Natural killer cell (primary cell): ENCODE measurements around the gene MARCHF6. TPM values are rescaled to one million over a fixed set of nuclear protein-coding genes. Genes with fewer than 3 reads are reported as not detected.
A peak's percentile ranks its signal among the peaks of the same experiment; 100 is the strongest.

ENCODE experiments used
- ATAC-seq, 3 donors: fragments of 150-1000 bp in 2 of 3; fragments of 200-7000 bp in 1 of 3; cut with Tn5 transposase; 1 replicate in 1 of 3; 2 replicates in 2 of 3; pipeline ENCODE4 v1.10.0; 2021; ENCODE audit warnings: mild to moderate bottlenecking in 2 of 3, moderate library complexity in 2 of 3
- DNase-seq, 2 donors: peaks; one replicate each; pipeline versions ENCODE4 v3.0.0 to v3.0.0-alpha.2; 2013 to 2021; ENCODE audit warnings: mixed read lengths in 1 of 2
- H3K27ac ChIP-seq: one replicate; pipeline ENCODE4 v1.5.1; 2013; ENCODE audit warnings: mild to moderate bottlenecking, low read length
- H3K27me3 ChIP-seq: one replicate; pipeline ENCODE4 v1.6.1; 2013; ENCODE audit warnings: low read length; ENCODE audit not compliant: control insufficient read depth, insufficient read depth
- H3K36me3 ChIP-seq: one replicate; pipeline ENCODE4 v1.6.1; 2013; ENCODE audit warnings: low read length; ENCODE audit not compliant: control insufficient read depth, insufficient read depth
- H3K4me1 ChIP-seq: one replicate; pipeline ENCODE4 v1.6.1; 2013; ENCODE audit warnings: low read length; ENCODE audit not compliant: control insufficient read depth, insufficient read depth
- H3K4me3 ChIP-seq: one replicate; pipeline ENCODE4 v1.5.1; 2013; ENCODE audit warnings: low read length
- H3K9me3 ChIP-seq: one replicate; pipeline ENCODE4 v1.6.1; 2013; ENCODE audit warnings: low read length; ENCODE audit not compliant: control insufficient read depth, insufficient read depth
- H3K27ac Mint-ChIP-seq, 2 donors: one replicate each; pipeline ENCODE4 v1.8.0; 2022; ENCODE audit warnings: mild to moderate bottlenecking in 2 of 2, mixed read lengths in 2 of 2, moderate library complexity in 1 of 2
- H3K27me3 Mint-ChIP-seq, 2 donors: one replicate each; pipeline ENCODE4 v1.8.0; 2022; ENCODE audit warnings: low read depth in 2 of 2, mixed read lengths in 2 of 2
- H3K36me3 Mint-ChIP-seq: one replicate; pipeline ENCODE4 v1.8.0; 2022; ENCODE audit warnings: mixed read lengths
- H3K4me1 Mint-ChIP-seq, 2 donors: one replicate each; pipeline ENCODE4 v1.8.0; 2022; ENCODE audit warnings: mixed read lengths in 2 of 2
- H3K4me3 Mint-ChIP-seq: one replicate; pipeline ENCODE4 v1.8.0; 2022; ENCODE audit warnings: mild to moderate bottlenecking, moderate library complexity, mixed read lengths
- H3K9me3 Mint-ChIP-seq, 2 donors: one replicate each; pipeline ENCODE4 v1.8.0; 2022; ENCODE audit warnings: mixed read lengths in 2 of 2
- CTCF ChIP-seq: fragments of 200-600 bp; IDR thresholded peaks from one replicate; pipeline ENCODE4 v1.8.0; 2022; ENCODE audit warnings: antibody characterized with exemption
- WGBS: methylation state at CpG from one replicate; pipeline ENCODE4 v1.1.7; 2013; ENCODE audit warnings: missing lambda C conversion rate; ENCODE audit not compliant: insufficient coverage; 5-methylcytosine and 5-hydroxymethylcytosine counted together
- intact Hi-C: fragments of 100-400 bp; cut with micrococcal nuclease; formaldehyde crosslinking; loops from one replicate; pipeline ENCODE4 v1.14.2; 2022
- total RNA-seq, 4 donors: library from RNA; stranded (reverse); fragments of 120-200 nt in 1 of 4; gene quantifications; one replicate each; pipeline versions ENCODE4 v1.2.3 to v1.2.4, GENCODE V29; 2013 to 2022

MARCHF6 gene
- total RNA-seq, 3 donors from 2014 or later (not counting 1 experiment from before 2014, with no cell fraction given), result 160 to 173 (median 164) TPM

GRCh38 chr5:10329446-10329819 is 24.1 kb upstream of the MARCHF6 start:
- H3K36me3 ChIP-seq, result no peaks in the 10 kb centered on the region
- ATAC-seq (no peak), DNase-seq (no peak)
- no peaks in the 10 kb centered on the region for H3K36me3 Mint-ChIP-seq
- H3K4me3 ChIP-seq, result no peak overlapping the region
- intact Hi-C loops, result no loop called here
- H3K27ac Mint-ChIP-seq, result no peak overlapping the region
- H3K9me3 Mint-ChIP-seq, result no peaks in the 10 kb centered on the region
- WGBS, result 90% methylated on average over 2 of the region's 2 CpGs
- peaks cover 17% of the 10 kb centered on the region for H3K27me3 ChIP-seq
- H3K27ac ChIP-seq, result no peak overlapping the region
- H3K4me1 Mint-ChIP-seq, result peaks cover 9 to 10% of the 10 kb centered on the region in 2 donors
- no peaks in the 10 kb centered on the region for H3K9me3 ChIP-seq
- peaks cover 12% of the 10 kb centered on the region for H3K4me1 ChIP-seq
- TF ChIP-seq CTCF, result no peak
- peaks cover 28 to 33% of the 10 kb centered on the region in 2 donors for H3K27me3 Mint-ChIP-seq
- no peak overlapping the region for H3K4me3 Mint-ChIP-seq

DNA sequence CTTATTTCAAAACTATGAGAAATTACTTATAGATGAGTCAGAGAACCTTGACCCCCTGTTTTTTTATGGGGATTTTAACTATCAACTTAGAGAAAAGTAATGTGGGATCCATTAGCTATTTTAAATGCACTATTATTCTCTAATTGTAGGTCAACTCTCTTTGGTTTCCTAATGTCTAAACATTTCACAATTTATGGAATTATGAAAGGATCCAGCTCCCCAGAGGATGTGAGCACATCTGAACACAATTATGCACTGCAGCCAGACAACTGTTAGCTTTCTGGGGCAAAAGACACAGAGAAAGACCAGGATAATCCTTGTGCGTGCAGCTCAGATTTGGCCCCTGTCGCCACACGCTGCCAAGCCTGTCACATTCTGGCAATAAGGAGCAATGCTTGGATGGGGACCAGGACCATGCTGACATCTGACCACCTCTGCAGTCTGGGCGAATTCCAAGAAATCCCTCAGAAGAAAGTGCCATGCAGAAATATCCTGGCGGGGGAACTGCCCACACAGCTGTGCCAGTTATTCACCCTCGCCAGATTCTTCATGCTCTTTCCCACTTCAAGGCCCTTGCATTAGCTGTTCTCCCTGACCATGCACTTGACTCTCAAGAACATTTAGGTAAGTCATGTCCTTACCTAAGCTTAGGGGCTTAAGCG is 23.5 kb upstream of the MARCHF6 start:
- Histone ChIP-seq H3K27ac (no peak overlapping the region), H3K9me3 (no peaks in the 10 kb centered on the region), H3K4me3 (no peak overlapping the region), H3K36me3 (no peaks in the 10 kb centered on the region), H3K27me3 (peaks cover 17% of the 10 kb centered on the region), H3K4me1 (peaks cover 12% of the 10 kb centered on the region)
- H3K27me3 Mint-ChIP-seq, result peaks cover 33 to 38% of the 10 kb centered on the region in 2 donors
- WGBS, result 93% methylated on average over 7 of the region's 7 CpGs
- DNase-seq, result no peak
- H3K9me3 Mint-ChIP-seq, result no peaks in the 10 kb centered on the region
- no peak overlapping the region for H3K4me3 Mint-ChIP-seq
- intact Hi-C loops, result no loop called here
- TF ChIP-seq CTCF, result no peak
- no peak for ATAC-seq
- no peak overlapping the region for H3K27ac Mint-ChIP-seq
- no peaks in the 10 kb centered on the region for H3K36me3 Mint-ChIP-seq
- peaks cover 9 to 10% of the 10 kb centered on the region in 2 donors for H3K4me1 Mint-ChIP-seq

DNA sequence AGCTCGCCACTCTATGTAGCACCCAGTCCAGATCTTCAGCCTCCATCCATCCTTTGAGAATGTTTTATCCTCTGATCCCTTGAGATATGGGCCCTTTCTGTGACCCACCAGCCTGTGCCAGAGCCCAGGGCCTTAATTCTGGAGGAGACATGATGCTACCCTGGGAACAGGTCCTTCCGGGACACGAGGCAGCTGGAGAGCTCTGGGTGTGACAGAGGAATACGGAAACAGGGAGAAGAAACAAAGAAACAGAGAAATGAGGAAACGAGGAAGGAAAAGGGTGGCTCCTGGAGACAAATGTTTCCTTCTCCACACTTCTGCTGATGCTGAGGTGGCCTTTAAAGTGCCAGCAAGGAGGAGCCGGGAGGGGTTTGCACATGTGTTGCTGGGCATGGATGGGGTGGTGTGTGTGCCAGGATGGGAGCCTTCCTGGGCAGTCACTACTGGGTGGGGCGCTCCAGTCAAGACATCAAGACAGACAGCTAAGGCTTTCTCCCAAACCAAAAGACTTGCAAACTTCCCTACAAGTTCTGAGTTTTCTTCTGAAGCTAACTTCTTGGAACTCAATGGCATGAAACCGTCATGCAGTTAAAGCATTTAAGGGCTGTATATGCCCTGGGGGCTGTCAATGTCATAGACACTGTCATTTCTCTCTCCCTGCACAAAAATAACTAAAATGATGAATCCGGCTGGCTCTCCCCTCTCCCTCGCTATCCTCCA is 22.8 kb upstream of the MARCHF6 start:
- H3K36me3 Mint-ChIP-seq, result no peaks in the 10 kb centered on the region
- TF ChIP-seq CTCF, result no peak
- H3K27ac ChIP-seq, result no peak overlapping the region
- 88% methylated on average over 9 of the region's 10 CpGs for WGBS
- no peaks in the 10 kb centered on the region for H3K9me3 Mint-ChIP-seq
- intact Hi-C loops, result no loop called here
- no peak overlapping the region for H3K4me3 ChIP-seq
- ATAC-seq (no peak), DNase-seq (no peak)
- H3K4me1 ChIP-seq, result peaks cover 12% of the 10 kb centered on the region
- H3K27ac Mint-ChIP-seq, result no peak overlapping the region
- no peaks in the 10 kb centered on the region for H3K36me3 ChIP-seq
- peaks cover 34 to 43% of the 10 kb centered on the region in 2 donors for H3K27me3 Mint-ChIP-seq
- peaks cover 17% of the 10 kb centered on the region for H3K27me3 ChIP-seq
- peak overlapping the region; percentile 40 for H3K4me3 Mint-ChIP-seq
- H3K4me1 Mint-ChIP-seq, result peaks cover 9 to 10% of the 10 kb centered on the region in 2 donors
- H3K9me3 ChIP-seq, result no peaks in the 10 kb centered on the region
